Prostate gland (tissue), 2 donors: ENCODE results near the gene ATP13A4. TPM values are rescaled to one million over a fixed set of nuclear protein-coding genes. Genes with fewer than 3 reads are reported as not detected.

ENCODE experiments used
- DNase-seq: peaks from one replicate; pipeline ENCODE4 v3.0.0-alpha.2; 2019; ENCODE audit warnings: low spot score
- H3K27ac ChIP-seq, 2 donors: fragments of 200-600 bp; sonication (generic); 2 replicates each; pipeline ENCODE4 v1.5.1; 2017 to 2019
- H3K27me3 ChIP-seq: fragments of 200-600 bp; sonication (generic); replicated peaks from 2 replicates; pipeline ENCODE4 v1.5.1; 2019; ENCODE audit not compliant: insufficient read depth
- H3K36me3 ChIP-seq, 2 donors: fragments of 200-600 bp; sonication (generic); 1 replicate in 1 of 2; 2 replicates in 1 of 2; pipeline versions ENCODE4 v1.5.1 to v1.8.1; 2017 to 2019
- H3K4me1 ChIP-seq: fragments of 200-600 bp; sonication (generic); replicated peaks from 2 replicates; pipeline ENCODE4 v1.5.1; 2019
- H3K4me3 ChIP-seq, 2 donors: fragments of 200-600 bp; sonication (generic); 2 replicates each; pipeline ENCODE4 v1.5.1; 2017 to 2019
- H3K9me3 ChIP-seq: fragments of 200-600 bp; sonication (generic); 2 replicates; pipeline ENCODE4 v1.5.1; 2017
- POLR2A ChIP-seq: fragments of 450-650 bp; IDR thresholded peaks from one replicate; pipeline ENCODE4 v1.6.1; 2016; ENCODE audit warnings: antibody characterized with exemption, mild to moderate bottlenecking
- POLR2AphosphoS5 ChIP-seq: sonication (generic); formaldehyde crosslinking; IDR thresholded peaks from one replicate; pipeline ENCODE4 v1.6.1; 2017; ENCODE audit warnings: antibody characterized with exemption
- WGBS: methylation state at CpG from one replicate; pipeline ENCODE4 v1.1.5; 2018; 5-methylcytosine and 5-hydroxymethylcytosine counted together
- intact Hi-C: fragments of 100-400 bp; cut with DNase I; formaldehyde crosslinking; loops from one replicate; pipeline ENCODE4 v1.14.2; 2022
- total RNA-seq, 2 donors: library from RNA; depleted of rRNA; stranded (reverse); fragments of >200 nt; gene quantifications; one replicate each; pipeline ENCODE4 v1.1.0, GENCODE V29; 2016
- TF ChIP-seq, protein P1 (sequence below), 4 experiments: fragments of 200-600 bp in 2 of 4; fragments of 450-650 bp in 2 of 4; sonication (generic) in 2 of 4; IDR thresholded peaks; 1 replicate in 3 of 4; 2 replicates in 1 of 4; pipeline ENCODE4 v1.5.1; 2016 to 2019; ENCODE audit warnings: antibody characterized with exemption in 4 of 4, mild to moderate bottlenecking in 2 of 4, moderate library complexity in 2 of 4

ATP13A4 gene
- total RNA-seq, 2 donors from 2014 or later = 2.0 TPM; not detected in 1

DNA sequence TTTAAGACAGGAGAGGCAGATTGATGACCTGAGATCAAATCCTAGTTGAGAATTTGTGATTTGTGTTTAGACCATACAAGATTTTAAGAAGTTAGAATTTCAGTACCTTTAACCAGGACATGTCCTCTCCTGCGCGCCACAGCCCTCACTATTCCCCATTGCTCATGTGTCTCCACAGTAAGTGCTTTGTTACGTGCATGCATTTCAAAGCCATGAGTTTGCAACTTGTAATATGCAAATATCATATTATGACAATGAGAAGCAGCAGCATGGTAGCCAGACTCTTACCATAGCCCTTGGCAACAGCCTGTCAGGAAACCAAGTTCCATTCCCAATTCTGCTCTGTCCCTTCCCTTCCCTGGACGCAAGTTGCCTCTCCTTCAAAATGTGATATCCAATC lies 102.8 kb downstream of the ATP13A4 start:
- no peak for TF ChIP-seq POLR2A
- no peak for TF ChIP-seq POLR2AphosphoS5
- TF ChIP-seq, protein P1, sequence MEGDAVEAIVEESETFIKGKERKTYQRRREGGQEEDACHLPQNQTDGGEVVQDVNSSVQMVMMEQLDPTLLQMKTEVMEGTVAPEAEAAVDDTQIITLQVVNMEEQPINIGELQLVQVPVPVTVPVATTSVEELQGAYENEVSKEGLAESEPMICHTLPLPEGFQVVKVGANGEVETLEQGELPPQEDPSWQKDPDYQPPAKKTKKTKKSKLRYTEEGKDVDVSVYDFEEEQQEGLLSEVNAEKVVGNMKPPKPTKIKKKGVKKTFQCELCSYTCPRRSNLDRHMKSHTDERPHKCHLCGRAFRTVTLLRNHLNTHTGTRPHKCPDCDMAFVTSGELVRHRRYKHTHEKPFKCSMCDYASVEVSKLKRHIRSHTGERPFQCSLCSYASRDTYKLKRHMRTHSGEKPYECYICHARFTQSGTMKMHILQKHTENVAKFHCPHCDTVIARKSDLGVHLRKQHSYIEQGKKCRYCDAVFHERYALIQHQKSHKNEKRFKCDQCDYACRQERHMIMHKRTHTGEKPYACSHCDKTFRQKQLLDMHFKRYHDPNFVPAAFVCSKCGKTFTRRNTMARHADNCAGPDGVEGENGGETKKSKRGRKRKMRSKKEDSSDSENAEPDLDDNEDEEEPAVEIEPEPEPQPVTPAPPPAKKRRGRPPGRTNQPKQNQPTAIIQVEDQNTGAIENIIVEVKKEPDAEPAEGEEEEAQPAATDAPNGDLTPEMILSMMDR (IDR thresholded peaks at IDR 0.05) = no peak
- Histone ChIP-seq H3K4me3 (no peak overlapping the region), H3K9me3 (no peaks in the 10 kb centered on the region), H3K27ac (no peak overlapping the region), H3K4me1 (no peaks in the 10 kb centered on the region), H3K36me3 (no peaks in the 10 kb centered on the region), H3K27me3 (no peaks in the 10 kb centered on the region)
- no peak for DNase-seq
- 95% methylated on average over 4 of the region's 4 CpGs for WGBS
- intact Hi-C loops = loop anchor here (10.0 kb wide), 1 partner anchor 637 kb away; no protein-coding TSS in a partner anchor

DNA sequence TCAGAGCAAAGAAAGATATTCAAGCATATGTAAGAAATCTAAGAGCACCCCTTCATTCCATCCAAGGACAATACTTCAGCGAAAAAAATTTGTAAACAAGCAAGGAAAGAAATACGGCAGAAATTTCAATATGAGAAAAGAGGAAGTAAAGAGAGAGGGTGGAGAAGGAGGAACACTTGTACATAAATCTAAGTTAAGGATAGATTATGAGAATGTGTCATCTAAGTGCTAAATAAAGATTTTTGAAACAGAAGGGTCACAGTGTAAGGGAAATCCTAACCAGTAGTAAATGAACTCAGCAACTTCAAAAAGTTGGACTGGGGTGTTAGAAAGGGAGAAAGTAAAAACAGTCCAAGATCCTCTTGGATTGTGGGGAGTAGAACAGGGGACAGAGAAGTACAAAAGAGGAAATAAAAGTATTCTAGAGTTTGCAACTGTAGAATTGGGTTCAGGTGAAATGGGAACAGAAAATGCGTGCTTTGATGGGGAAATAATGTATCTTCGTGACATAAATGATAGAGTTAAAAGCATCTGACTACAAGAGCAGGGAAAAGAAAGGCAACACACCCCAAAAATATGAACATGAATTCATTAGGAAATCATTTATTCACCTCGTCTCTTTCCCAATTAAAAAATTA lies 107.6 kb downstream of the ATP13A4 start:
- H3K4me1 ChIP-seq = no peaks in the 10 kb centered on the region
- DNase-seq = no peak
- no peaks in the 10 kb centered on the region for H3K36me3 ChIP-seq
- H3K9me3 ChIP-seq = no peaks in the 10 kb centered on the region
- H3K27ac ChIP-seq = no peak overlapping the region
- no peak for TF ChIP-seq POLR2AphosphoS5
- TF ChIP-seq POLR2A = no peak
- TF ChIP-seq, protein P1 (IDR thresholded peaks at IDR 0.05) = no peak
- no peak overlapping the region for H3K4me3 ChIP-seq
- intact Hi-C loops = no loop called here
- H3K27me3 ChIP-seq = no peaks in the 10 kb centered on the region
- WGBS = 79% methylated on average over 5 of the region's 5 CpGs

DNA sequence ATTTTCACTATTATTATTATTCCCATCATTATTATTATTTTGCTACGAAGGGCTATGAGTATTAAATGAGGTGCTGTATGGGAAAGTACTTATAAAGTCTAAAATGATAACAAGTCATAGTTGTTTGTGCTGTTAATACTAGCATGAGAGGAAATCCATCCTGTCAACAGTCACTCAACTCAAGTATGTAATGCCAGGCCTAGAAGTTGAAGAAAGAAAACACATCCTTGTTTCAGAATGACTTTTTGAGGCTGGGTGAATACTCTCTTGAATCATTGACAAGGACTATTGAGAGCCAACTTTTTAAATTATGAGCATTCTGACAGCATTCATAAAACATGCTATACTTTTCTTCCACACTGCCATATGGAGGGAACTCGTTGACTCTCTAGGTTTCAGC lies 115.3 kb downstream of the ATP13A4 start:
- H3K4me1 ChIP-seq = no peaks in the 10 kb centered on the region
- TF ChIP-seq POLR2A = no peak

DNA sequence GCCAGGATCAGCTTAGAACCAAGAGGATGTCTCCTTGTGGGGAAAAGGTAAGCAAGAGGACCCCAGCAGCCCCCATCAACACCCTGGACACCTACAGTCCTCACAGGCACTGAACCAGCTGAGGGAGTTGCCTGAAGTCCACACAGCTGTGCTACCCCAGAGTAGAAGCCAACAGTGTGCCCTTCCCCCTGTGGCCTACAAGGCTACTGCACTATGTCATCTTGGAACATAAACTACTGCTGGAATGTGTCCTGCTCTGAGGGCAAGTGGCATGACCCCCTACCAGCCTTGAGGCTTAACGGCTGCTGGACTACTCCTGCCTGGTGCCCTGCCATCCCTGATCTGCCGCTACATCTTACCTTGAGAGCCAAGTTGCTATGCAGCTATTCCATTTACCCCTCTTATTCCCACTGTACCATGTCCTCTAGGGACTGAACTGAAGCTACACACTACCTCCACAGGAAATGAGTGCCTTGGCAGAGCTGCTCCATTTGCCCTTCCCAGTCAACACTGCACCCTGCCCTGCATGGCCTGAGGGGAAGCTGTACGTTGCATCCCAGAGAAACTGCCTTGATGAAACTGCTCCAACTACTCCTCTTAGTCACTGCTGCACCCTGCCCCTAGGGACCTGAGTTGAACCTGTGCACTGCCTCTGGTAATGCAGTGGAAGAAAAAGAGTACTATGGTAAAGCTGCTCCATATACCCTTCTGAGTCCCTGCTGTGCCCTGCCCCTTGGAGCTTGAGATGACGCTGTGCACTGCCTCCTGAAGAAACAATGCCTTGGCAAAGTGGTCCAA lies 135.9 kb downstream of the ATP13A4 start:
- intact Hi-C loops = no loop called here
- Histone ChIP-seq H3K4me1 (no peaks in the 10 kb centered on the region), H3K4me3 (no peak overlapping the region), H3K36me3 (no peaks in the 10 kb centered on the region), H3K9me3 (no peaks in the 10 kb centered on the region), H3K27me3 (no peaks in the 10 kb centered on the region), H3K27ac (no peak overlapping the region)
- no peak for DNase-seq
- TF ChIP-seq, protein P1 (IDR thresholded peaks at IDR 0.05) = no peak
- TF ChIP-seq POLR2A (no peak), POLR2AphosphoS5 (no peak)
- 91% methylated on average over 4 of the region's 4 CpGs for WGBS

More for the DNA sequence above, 115.3 kb downstream of the ATP13A4 start:
- intact Hi-C loops = no loop called here
- no peaks in the 10 kb centered on the region for H3K27me3 ChIP-seq
- no peaks in the 10 kb centered on the region for H3K9me3 ChIP-seq
- H3K4me3 ChIP-seq = no peak overlapping the region
- DNase-seq = no peak
- WGBS = 87% methylated on average over 2 of the region's 2 CpGs
- H3K27ac ChIP-seq = no peak overlapping the region
- no peaks in the 10 kb centered on the region for H3K36me3 ChIP-seq

DNA sequence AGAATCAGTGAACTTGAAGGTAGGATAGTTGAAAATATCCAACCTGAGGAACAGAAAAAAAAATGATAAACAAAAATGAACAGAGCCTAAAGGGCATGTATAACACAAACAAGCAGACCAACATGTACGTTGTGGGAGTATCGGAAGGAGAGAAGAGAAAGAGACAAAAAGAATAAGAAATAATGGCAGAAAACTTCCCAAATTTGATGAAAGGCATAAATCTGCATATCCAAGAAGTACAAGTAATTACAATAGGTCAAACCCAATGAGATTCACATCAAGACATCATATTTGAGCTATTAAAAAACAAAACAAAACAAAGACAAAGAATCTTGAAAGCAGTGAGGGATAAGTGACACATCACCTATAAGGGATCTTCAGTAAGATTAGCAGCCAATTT lies 138.1 kb downstream of the ATP13A4 start:
- Histone ChIP-seq H3K4me3 (no peak overlapping the region), H3K27me3 (no peaks in the 10 kb centered on the region), H3K4me1 (no peaks in the 10 kb centered on the region), H3K27ac (no peak overlapping the region), H3K36me3 (no peaks in the 10 kb centered on the region), H3K9me3 (no peaks in the 10 kb centered on the region)
- TF ChIP-seq, protein P1 (IDR thresholded peaks at IDR 0.05) = no peak
- no peak for TF ChIP-seq POLR2A
- no peak for TF ChIP-seq POLR2AphosphoS5
- WGBS = 94% methylated on average over 2 of the region's 2 CpGs
- intact Hi-C loops = no loop called here
- no peak for DNase-seq
